ENCODE results near the gene KIF21B.

The KIF21B gene

DNA sequence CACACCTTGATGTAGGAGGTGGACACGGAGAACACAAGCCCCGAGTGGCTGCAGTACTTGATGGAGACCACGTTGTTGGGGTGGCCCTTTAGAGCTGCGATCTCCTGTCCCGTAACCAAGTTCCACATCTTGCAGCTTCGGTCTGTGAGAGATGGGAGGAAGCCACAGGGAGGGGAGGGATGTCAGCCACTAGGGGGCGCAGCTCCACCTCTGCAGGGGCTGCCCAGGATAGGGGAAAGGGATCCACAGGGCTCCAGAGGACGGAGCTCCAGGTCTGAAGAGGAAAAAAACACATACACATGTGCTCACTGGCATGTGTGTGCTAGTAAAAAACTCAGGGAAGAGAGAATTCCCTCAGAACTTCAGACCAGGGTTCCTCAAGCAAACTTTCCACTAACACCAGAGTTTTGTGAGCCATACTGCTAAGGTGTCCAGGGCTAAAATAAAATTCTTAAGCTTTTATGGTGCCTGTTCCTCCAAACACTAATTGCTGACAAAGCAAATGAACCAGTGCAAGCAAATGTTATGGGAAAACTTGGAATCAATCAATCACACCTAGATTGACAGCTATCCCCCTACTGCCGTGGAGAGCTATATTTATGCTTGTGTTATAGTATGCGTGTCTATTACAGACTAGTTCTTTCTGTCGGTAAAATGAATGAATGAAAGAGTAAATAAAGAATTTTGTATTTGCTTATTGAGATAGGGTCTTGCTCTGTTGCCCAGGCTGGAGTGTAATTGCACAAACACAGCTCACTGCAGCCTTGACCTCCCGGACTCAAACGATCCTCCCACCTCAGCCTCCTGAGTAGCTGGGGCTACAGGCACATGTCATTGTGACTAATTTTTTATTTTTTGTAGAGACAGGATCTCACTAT lies 43.7 kb downstream of the KIF21B start:
- H3K27ac Mint-ChIP-seq = no peak overlapping the region
- H3K36me3 Mint-ChIP-seq (ENCODE audit: low read depth) = peaks cover 73% of the 10 kb centered on the region
- H3K4me3 Mint-ChIP-seq = no peak overlapping the region
- peaks cover 4% of the 10 kb centered on the region for H3K9me3 Mint-ChIP-seq
- H3K27me3 Mint-ChIP-seq = no peaks in the 10 kb centered on the region
- H3K4me1 Mint-ChIP-seq (ENCODE audit: low read depth) = no peaks in the 10 kb centered on the region

DNA sequence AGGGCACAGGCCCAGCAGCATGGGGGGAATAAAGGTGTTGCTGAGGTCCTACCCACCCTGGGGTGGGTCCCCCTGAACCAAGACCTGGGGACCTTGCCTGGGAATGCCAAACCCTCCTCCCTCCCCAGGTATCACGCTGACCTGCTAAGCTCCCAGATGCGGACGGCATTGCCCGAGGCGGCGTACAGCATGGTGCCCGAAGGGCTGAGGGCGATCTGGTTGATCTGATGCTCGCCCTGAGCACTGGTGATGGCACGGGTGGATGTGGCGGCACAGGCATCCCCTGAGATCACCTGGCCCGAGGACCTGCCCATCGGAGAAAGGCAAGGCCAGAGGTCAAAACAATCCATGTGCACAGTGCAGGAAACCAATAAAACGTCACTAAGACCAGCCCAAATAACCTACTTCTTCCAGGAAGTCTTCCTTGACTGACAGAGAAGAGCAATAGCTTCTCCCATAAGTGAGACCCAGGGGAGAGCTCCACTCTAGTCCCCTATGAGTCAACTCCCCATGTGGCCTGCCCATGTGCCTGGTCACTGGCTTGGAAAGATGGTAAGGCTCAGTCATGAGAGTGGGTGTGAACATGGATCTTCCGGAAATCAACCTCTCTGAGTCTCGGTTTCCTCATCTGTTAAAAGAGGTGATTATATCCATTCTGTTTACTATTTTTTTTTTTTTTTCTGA lies 46.3 kb downstream of the KIF21B start:
- Mint-ChIP-seq H3K27me3 (no peaks in the 10 kb centered on the region), H3K4me3 (no peak overlapping the region), H3K9me3 (peaks cover 4% of the 10 kb centered on the region), H3K27ac (peak overlapping the region; percentile 15), H3K4me1 (ENCODE audit: low read depth) (no peaks in the 10 kb centered on the region), H3K36me3 (ENCODE audit: low read depth) (peaks cover 56% of the 10 kb centered on the region)

DNA sequence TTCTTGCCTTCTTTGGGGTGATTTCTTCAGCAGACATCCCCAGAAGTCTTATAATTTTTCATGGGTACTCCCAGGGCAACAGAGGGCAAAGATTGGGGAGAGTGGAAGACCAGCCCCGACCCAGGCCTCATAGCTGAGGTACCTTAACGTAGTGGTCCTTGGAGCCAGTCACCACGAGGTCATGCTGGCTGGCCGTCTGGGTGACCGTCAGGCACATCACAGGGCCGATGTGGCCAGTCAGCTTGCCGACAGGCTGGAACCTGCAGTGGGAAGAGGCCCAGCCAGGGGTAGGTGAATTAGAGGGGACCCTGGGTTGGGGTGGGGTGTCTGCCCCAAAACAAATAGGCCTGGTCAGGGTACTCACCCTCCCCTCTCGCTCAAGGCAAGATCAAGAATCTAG lies 46.9 kb downstream of the KIF21B start:
- H3K27ac Mint-ChIP-seq = no peak overlapping the region
- peaks cover 4% of the 10 kb centered on the region for H3K9me3 Mint-ChIP-seq
- no peaks in the 10 kb centered on the region for H3K27me3 Mint-ChIP-seq
- H3K4me3 Mint-ChIP-seq = no peak overlapping the region
- peaks cover 50% of the 10 kb centered on the region for H3K36me3 Mint-ChIP-seq (ENCODE audit: low read depth)
- H3K4me1 Mint-ChIP-seq (ENCODE audit: low read depth) = peaks cover under 1% of the 10 kb centered on the region

DNA sequence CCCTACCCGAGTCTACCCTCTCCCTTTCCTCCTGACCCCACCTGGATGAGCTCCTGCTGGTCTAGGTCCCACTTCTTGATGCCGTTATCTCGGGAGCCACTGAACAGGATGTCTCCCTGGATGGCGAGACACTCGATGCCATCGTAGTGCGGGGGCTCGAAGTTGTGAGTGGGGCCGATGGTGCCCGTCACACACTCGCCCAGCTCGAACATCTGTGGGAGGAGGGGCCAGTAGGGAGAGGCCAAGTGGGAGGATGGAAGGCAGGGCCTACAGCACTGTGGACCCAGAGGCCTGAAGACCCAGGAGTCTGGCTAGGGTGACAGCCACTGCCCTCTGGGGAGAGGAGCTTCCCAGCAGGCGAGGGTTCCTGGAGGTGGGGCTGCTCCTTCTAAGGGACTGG lies 48.1 kb downstream of the KIF21B start:
- Mint-ChIP-seq H3K9me3 (peaks cover 3% of the 10 kb centered on the region), H3K36me3 (ENCODE audit: low read depth) (peaks cover 51% of the 10 kb centered on the region), H3K27me3 (no peaks in the 10 kb centered on the region)

DNA sequence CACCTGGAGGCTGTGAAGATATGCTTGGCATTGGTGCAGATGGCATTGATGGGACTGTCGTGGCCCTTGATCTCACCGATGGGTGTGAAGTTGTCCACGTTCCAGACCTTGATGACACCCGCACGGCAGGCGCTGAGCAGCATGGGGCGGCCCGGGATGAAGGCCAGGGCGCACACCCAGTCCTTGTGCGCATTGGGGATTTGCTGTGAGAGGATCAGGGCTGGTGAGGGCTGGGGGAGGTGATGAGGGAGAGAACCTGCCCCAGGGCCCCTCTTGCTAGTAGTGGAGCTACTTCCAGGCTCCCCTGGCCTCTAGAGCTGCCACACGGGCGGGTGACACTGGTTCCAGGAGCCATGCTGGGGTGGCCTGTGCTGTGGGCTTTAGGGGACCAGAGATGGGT lies 48.8 kb downstream of the KIF21B start:
- H3K4me1 Mint-ChIP-seq (ENCODE audit: low read depth) = peaks cover 19% of the 10 kb centered on the region
- H3K27me3 Mint-ChIP-seq = no peaks in the 10 kb centered on the region
- no peaks in the 10 kb centered on the region for H3K9me3 Mint-ChIP-seq
- H3K36me3 Mint-ChIP-seq (ENCODE audit: low read depth) = peaks cover 46% of the 10 kb centered on the region
- H3K4me3 Mint-ChIP-seq = no peak overlapping the region
- H3K27ac Mint-ChIP-seq = no peak overlapping the region

More for the DNA sequence above, 48.1 kb downstream of the KIF21B start:
- Mint-ChIP-seq H3K4me3 (no peak overlapping the region), H3K4me1 (ENCODE audit: low read depth) (peaks cover 11% of the 10 kb centered on the region), H3K27ac (no peak overlapping the region)

DNA sequence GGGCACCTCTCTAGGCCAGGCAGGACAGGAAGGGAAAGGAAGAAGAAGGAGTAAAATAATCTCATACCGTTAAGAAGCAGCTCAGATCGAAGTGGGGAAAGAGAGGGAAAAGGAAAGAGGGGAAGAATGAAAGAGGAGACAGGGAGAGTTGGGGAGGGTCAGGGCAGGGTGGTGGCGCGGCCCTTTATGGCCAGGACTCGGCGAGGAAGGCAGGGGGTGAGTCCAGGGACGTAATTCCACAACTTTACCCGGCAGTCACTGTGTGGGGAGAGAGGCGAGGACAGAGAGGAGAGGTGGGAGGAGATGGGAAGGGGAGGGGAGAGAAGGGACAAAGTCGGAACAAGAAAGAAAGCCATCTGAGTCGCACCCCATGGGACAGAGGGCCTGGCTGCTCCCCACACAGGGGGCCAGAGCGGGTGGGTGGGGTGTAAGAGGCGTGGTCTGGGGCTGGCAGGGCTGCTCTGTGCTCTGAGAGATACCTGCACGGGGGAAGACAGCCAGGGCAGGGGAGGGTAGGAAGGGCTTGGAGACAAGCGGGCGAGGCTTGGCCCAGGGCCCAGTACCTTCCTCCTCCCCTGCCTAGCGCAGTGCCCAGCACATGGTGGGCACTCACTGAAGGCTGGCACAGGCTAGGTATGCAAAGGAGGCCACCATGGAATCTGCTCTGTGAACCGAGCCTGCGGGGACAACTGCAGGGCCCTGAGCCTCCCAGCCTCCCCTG lies 49.4 kb downstream of the KIF21B start:
- H3K27ac Mint-ChIP-seq = no peak overlapping the region
- H3K9me3 Mint-ChIP-seq = no peaks in the 10 kb centered on the region
- H3K4me3 Mint-ChIP-seq = no peak overlapping the region
- peaks cover 46% of the 10 kb centered on the region for H3K36me3 Mint-ChIP-seq (ENCODE audit: low read depth)
- no peaks in the 10 kb centered on the region for H3K27me3 Mint-ChIP-seq
- peaks cover 25% of the 10 kb centered on the region for H3K4me1 Mint-ChIP-seq (ENCODE audit: low read depth)

DNA sequence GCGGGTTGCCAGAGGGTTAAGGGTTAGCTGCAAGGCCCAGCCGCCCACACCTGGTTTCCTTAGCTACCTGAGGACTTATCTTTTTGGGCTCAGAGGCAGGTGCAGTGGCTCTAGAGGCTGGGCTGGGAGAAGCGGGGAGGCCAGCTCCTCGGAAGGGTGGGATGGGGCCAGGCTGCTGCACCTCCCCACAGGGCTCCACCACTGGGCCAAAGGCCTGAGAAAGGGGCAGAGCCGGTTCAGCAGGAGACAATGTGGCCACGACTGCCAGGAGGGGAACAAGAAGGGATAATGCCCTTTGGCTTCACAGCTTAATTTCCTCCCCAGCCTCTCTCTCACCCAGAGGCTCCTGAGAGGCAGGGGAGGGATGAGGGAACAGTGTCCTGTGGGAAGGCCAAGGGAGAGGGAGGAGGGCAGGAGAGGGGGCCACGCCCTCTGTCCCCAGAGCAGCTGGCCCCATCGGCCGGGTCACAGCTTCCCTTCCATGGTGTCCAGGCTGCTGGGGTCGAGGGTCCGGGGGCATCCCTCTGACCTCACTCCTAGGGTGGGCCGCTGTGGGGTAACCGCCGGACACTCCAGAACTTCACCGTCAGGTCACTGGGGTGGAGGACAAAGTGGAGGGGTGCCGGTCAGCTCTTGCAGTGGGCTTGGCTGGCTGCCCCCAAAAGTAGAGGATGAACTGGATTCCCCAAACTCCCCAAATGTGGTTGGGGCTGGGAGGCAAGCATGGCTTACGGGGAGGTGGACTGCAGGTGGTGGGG lies 50.4 kb downstream of the KIF21B start:
- Mint-ChIP-seq H3K4me1 (ENCODE audit: low read depth) (peaks cover 25% of the 10 kb centered on the region), H3K9me3 (no peaks in the 10 kb centered on the region), H3K27ac (no peak overlapping the region), H3K36me3 (ENCODE audit: low read depth) (peaks cover 37% of the 10 kb centered on the region), H3K27me3 (no peaks in the 10 kb centered on the region), H3K4me3 (no peak overlapping the region)

DNA sequence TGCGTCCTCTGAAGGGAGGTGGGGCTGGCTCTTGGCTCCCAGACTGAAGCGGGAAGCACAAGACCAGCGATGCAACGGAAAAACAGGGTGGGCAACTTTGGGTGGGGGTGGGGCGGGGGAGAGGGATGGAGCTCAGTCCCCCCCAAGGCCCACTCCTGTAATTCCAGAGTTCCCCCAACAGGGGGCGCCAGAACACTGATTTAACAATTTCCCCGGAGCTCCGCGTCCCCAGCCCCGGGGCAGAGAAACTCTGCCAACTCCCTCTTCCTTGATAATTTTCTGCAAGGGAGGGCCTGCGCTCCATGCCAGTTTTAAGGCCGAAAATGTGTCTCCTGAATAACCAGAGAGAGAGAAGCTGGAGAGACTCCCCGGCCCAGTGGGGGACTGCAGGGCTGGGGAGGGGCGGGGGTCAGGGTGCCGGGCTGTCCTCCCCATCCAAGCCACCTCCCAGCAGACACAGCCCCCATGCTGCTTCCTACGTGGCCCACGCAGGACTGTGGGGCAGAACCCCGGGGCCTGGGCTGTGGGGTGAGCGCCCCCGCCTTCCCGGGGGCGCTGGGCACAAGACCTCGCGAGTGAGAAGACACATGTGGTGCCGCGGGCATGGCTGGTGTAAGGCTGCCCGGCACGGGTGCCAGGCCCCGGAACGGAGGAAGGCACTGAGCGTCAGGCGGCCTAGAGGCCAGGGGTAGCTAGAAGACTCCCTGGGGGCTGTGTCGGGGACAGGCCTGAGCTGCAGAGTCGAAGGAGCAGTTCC lies 51.4 kb downstream of the KIF21B start:
- no peaks in the 10 kb centered on the region for H3K27me3 Mint-ChIP-seq
- H3K9me3 Mint-ChIP-seq = no peaks in the 10 kb centered on the region
- H3K27ac Mint-ChIP-seq = peak overlapping the region; percentile 52
- H3K4me3 Mint-ChIP-seq = no peak overlapping the region
- H3K36me3 Mint-ChIP-seq (ENCODE audit: low read depth) = peaks cover 33% of the 10 kb centered on the region
- peaks cover 25% of the 10 kb centered on the region for H3K4me1 Mint-ChIP-seq (ENCODE audit: low read depth)

DNA sequence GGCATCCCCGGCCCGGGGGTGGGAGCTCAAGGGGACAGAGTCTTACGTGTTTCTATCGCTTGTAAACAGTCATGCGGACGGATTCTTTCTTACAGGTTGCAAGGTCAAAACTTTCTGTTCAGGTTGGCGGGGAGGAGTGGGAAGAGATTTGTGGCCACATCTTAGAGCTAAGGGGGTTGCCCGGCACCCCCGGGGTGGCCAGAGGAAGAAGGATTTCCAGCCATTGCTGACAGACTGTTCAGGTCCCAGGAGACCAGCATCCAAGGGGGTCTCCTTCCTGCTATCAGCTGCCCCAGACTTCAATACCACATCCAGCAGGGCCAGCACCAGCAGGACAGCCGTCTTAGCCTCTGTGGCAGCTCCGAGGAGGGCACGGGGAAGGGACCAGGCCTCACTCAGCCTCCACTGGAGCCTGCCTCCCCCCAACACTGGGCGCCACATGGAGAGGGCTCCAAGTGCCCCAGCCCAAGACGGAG lies 52.0 kb downstream of the KIF21B start:
- Mint-ChIP-seq H3K4me3 (no peak overlapping the region), H3K36me3 (ENCODE audit: low read depth) (peaks cover 28% of the 10 kb centered on the region), H3K9me3 (no peaks in the 10 kb centered on the region), H3K27ac (no peak overlapping the region), H3K27me3 (no peaks in the 10 kb centered on the region), H3K4me1 (ENCODE audit: low read depth) (peaks cover 25% of the 10 kb centered on the region)

DNA sequence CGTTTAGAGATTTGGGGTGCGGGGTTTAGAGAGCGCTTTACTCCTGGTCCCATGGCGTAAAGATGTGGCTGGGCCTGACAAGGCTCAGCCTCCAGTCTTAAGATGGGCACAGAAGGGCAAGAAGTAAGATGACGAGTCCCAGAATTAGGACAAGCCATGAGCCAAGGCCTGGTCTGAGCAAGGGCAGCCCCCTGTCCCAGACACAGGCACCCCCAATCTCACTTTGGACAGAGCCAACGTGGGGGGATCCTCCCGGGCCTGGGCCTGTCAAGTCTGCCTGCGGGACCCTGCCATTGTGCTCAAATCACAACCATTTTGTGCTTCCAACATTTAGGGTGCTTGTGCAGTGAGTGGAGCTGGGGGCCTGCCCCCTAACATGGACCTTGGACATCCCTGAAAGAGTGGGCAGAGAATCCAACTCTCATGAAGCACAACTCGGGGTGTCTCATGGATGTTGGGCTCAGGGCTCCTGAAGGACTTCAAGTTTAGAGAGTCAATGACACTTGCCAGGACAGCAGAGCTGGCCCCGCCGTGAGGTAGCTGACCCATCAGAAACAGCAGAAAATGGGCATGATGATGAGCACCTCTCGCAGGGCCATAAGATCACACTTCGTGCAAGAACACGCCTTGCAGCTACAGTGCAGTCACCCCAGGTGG lies 52.6 kb downstream of the KIF21B start:
- no peaks in the 10 kb centered on the region for H3K27me3 Mint-ChIP-seq
- H3K9me3 Mint-ChIP-seq = no peaks in the 10 kb centered on the region
- peaks cover 23% of the 10 kb centered on the region for H3K36me3 Mint-ChIP-seq (ENCODE audit: low read depth)
- H3K4me1 Mint-ChIP-seq (ENCODE audit: low read depth) = peaks cover 25% of the 10 kb centered on the region
- H3K27ac Mint-ChIP-seq = peak overlapping the region; percentile 52
- H3K4me3 Mint-ChIP-seq = no peak overlapping the region

DNA sequence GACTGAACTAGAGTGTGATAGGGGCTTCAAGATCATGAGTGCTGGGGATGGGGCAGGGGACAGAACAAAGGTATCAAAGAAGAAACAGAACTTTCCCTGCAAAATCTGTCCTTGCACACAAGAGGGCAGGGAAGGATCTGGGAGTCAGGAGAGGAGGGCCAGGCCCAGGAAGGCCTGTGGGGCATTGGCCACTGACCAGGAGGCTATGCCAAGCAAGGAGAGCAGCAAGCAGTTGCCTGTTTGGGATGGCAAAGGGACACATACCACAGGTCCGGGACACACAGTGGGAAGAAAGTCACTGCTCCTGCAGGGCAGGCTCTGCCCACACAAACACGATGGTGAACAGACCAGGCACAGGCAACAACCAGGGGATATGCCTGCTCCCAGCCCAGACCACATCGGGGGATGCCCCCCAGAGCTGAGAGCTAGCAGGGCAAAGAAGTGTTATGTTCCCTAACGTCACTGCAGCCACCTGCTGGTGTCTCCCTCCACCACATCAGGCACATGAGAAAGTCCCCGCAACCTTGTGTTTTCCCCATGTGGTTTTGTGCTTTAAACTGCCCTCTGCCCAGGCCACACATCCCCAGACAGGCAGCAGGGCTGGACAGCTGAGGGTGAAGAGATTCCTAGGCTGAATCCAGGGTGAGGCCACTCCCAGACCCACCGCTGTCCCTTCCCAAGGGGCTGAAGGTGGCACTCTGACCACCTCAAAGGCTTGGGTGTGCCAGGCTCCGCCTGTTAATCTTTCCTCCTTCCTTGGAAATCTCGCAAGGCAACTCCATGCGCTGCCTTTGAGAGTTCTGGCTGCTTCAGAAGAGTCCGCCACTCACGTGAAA lies 53.6 kb downstream of the KIF21B start:
- Mint-ChIP-seq H3K4me3 (no peak overlapping the region), H3K36me3 (ENCODE audit: low read depth) (peaks cover 23% of the 10 kb centered on the region), H3K27me3 (no peaks in the 10 kb centered on the region), H3K9me3 (no peaks in the 10 kb centered on the region), H3K4me1 (ENCODE audit: low read depth) (peaks cover 25% of the 10 kb centered on the region), H3K27ac (peak overlapping the region; percentile 52)

DNA sequence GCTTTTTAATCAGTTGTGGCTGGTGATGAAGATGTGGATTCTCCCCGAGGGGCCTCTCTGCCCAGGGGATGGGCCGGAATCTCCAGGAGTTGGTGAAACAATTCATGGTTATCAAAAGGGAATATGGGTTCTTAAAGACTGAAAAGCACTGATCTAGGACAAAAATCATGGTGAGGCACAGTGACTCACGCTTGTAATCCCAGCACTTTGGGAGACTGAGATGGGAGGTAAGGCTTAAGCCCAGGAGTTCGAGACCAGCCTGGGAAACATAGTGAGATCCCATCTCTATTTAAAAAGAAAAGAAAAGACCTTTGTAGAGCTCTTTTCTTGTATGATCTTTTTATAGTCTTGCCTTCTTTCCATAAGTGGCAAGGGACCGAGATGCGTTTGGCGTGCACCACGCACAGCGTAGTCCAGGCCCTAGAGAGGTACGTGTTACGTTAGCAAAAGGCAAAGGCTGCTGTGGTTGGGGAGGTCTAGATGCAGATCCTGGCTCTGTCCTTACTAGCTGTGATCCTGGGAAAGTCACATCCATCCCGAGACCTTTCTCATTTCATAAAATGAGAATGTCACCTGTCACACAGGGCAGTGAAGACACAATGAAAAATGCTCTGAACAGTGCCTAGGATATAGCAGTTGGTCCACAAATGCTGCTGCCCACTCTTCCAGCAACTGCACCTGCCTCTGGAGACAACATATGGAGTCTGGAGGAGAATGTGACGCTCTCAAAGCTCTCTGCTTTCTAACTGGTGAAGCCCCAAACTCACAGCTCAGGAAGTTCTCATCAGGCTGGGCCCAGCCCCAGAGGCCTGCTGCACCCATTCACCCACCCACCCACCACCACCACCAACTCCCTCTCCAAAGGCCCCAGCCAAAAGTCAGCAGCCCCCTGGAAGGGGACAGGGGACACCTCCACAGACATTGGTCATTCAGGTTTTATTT lies 54.8 kb downstream of the KIF21B start:
- H3K9me3 Mint-ChIP-seq = no peaks in the 10 kb centered on the region
- peaks cover 23% of the 10 kb centered on the region for H3K36me3 Mint-ChIP-seq (ENCODE audit: low read depth)
- H3K27me3 Mint-ChIP-seq = no peaks in the 10 kb centered on the region
- H3K4me1 Mint-ChIP-seq (ENCODE audit: low read depth) = peaks cover 25% of the 10 kb centered on the region
- no peak overlapping the region for H3K4me3 Mint-ChIP-seq
- H3K27ac Mint-ChIP-seq = no peak overlapping the region
